H1 (cell line): ENCODE data around the gene ASCC3. TPM values are rescaled to one million over a fixed set of nuclear protein-coding genes. Genes with fewer than 3 reads are reported as not detected.

Experiments used
- E2F6 ChIP-seq: IDR thresholded peaks from 2 replicates; pipeline ENCODE4 v1.6.1; 2012; ENCODE audit warnings: inconsistent platforms
- ZNF274 ChIP-seq: IDR thresholded peaks from 2 replicates; pipeline ENCODE4 v1.7.0; 2012; ENCODE audit warnings: low read length, borderline replicate concordance; ENCODE audit errors: extremely low read depth
- polyA plus RNA-seq, 7 experiments: library from polyadenylated mRNA; depleted of rRNA in 3 of 7; stranded (reverse) in 5 of 7; unstranded in 2 of 7; fragments of >200 nt in 5 of 7; fragments of 200-250 nt in 2 of 7; gene quantifications; 1 replicate in 5 of 7; 2 replicates in 1 of 7; 4 replicates in 1 of 7; pipeline versions ENCODE4 v1.2.1 to v1.2.3, GENCODE V29; 2011 to 2013; ENCODE audit warnings: missing spikeins in 2 of 7, mixed read lengths in 2 of 7
- total RNA-seq: library from RNA; stranded (reverse); fragmentation: NEBNext Ultra II Directional; extraction: Animal tissue kit (Norgen Biotek cat#: 25700); gene quantifications from 2 replicates; pipeline ENCODE4 v1.2.1, GENCODE V29; 2021

Gene ASCC3
- total and polyA plus RNA-seq, 2 of the 8 experiments (the other 6 are each of a cell fraction or from before 2014, with no cell fraction given) = 37.5 to 77.8 TPM

GRCh38 chr6:100678027-100678426 lies 203.1 kb downstream of the ASCC3 start (continued):
- TF ChIP-seq E2F6 (no peak), ZNF274 (no peak)
- TF ChIP-seq, all 59 proteins: peak for 0
